ENCODE data around the gene KRT76.

Gene KRT76

DNA sequence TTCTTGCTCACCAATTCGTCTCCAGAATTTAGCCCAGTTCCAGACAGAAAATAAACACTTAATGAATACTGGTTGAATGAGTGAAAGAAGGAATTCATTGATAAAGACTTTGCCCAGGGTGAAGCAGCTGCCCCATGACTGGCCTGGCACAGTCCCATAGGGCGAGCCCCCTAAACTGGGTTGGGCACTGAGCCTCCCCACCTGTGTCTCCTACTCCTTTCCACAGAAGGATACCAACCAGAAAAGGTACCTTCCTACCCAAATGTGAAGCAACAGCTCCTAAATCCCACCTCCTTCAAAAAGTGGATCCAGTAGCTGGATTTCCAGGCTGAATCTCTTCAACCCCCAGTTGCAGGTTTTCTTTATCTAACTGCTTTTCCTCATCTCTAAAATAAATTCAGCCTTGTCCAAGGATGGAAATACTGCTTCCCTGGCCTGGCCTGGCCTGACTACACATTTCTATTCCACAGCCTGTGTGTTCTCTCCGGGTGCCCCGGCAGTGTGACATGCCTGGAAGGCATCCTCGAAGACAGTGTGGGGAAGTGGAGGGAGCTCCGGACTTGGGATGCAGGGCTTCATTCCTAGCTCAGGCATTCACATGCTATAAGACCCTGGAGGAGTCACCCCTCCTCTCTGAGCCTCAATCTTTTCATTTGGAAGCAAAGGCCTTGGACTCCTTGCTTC is 11.2 kb upstream of the KRT76 start:
- no peak for DNase-seq (ENCODE audit: low spot score)
- Histone ChIP-seq H3K4me3 (no peak overlapping the region), H3K27ac (no peak overlapping the region)
- TF ChIP-seq, protein P1, sequence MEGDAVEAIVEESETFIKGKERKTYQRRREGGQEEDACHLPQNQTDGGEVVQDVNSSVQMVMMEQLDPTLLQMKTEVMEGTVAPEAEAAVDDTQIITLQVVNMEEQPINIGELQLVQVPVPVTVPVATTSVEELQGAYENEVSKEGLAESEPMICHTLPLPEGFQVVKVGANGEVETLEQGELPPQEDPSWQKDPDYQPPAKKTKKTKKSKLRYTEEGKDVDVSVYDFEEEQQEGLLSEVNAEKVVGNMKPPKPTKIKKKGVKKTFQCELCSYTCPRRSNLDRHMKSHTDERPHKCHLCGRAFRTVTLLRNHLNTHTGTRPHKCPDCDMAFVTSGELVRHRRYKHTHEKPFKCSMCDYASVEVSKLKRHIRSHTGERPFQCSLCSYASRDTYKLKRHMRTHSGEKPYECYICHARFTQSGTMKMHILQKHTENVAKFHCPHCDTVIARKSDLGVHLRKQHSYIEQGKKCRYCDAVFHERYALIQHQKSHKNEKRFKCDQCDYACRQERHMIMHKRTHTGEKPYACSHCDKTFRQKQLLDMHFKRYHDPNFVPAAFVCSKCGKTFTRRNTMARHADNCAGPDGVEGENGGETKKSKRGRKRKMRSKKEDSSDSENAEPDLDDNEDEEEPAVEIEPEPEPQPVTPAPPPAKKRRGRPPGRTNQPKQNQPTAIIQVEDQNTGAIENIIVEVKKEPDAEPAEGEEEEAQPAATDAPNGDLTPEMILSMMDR (IDR thresholded peaks at IDR 0.05): no peak

- no peak overlapping the region for H3K27ac ChIP-seq
- no peak for DNase-seq (ENCODE audit: low spot score)
- TF ChIP-seq, protein P1 (IDR thresholded peaks at IDR 0.05): no peak
- no peak overlapping the region for H3K4me3 ChIP-seq
These were observed 10.4 kb upstream of the KRT76 start for GRCh38 chr12:52787324-52788191.

GRCh38 chr12:52784909-52785308 is 7.8 kb upstream of the KRT76 start:
- TF ChIP-seq, protein P1 (IDR thresholded peaks at IDR 0.05): no peak
- Histone ChIP-seq H3K27ac (no peak overlapping the region), H3K4me3 (no peak overlapping the region)
- DNase-seq (ENCODE audit: low spot score): no peak

- TF ChIP-seq, protein P1 (IDR thresholded peaks at IDR 0.05): no peak
- DNase-seq (ENCODE audit: low spot score): no peak
- H3K27ac ChIP-seq: no peak overlapping the region
- H3K4me3 ChIP-seq: no peak overlapping the region
These were observed 6.6 kb upstream of the KRT76 start for GRCh38 chr12:52783563-52784316.

DNA sequence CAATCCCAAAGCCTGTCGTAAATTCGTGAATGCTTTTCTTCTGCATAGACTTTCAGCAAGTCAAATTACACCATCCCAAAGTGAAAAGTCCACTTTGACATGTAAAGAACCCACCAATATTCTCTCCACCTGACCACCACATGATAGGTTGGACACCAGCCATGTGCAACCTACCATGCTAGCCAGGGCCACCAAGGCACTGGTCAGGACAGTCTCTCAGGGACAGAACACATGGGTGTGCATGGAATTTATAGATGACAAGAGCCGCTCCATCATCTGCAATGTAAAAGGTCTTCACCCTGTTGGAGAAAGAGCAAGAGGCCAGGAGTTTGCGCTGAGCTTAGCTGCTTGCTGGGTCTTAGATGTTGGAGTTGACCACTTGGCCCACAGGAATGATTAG is 5.4 kb upstream of the KRT76 start:
- no peak for DNase-seq (ENCODE audit: low spot score)
- Histone ChIP-seq H3K27ac (no peak overlapping the region), H3K4me3 (no peak overlapping the region)
- TF ChIP-seq, protein P1 (IDR thresholded peaks at IDR 0.05): no peak

DNA sequence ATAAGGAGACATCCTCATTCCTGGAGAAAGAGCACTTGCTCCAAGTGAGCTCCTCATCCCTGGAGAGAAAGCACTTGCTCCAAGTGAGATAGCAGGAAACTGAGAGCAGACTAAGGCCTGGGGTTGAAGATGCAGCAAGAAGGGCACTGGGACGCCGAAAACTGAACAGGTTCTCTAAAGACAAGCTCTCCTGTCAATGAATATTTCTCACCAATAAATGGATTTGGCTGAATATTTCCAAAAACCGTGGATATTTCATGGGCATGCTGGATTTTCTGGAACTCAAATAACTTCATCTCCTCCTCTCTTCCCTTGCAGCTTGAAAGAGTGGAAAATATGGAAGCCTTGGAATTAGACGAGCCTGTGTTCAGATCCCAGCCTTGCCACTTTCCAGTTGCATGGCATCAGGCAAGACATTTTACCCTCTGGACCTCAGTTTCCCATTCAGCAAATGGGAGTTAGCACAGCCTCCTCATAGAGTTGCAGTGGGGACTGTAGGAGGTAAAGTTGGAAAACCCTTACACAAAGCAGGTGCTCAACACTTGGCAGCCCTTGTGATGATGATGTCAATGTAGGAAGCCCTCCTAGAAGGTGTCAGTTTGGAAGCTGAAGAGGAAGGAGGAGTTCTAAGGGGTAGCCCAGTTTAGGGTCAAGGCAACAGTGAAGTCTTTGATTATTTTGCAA is 4.4 kb upstream of the KRT76 start:
- TF ChIP-seq, protein P1 (IDR thresholded peaks at IDR 0.05): no peak
- H3K27ac ChIP-seq: no peak overlapping the region
- H3K4me3 ChIP-seq: no peak overlapping the region
- DNase-seq (ENCODE audit: low spot score): no peak
